Fibroblast of lung (primary cell): ENCODE results near the gene SLC38A1. TPM values are rescaled to one million over a fixed set of nuclear protein-coding genes. Genes with fewer than 3 reads are reported as not detected.

Experiments
- DNase-seq, 2 donors: peaks; one replicate each; pipeline versions ENCODE4 v3.0.0 to v3.0.0-alpha.2; 2010; ENCODE audit warnings: low read depth in 2 of 2
- H2AFZ ChIP-seq: 2 replicates; pipeline ENCODE4 v1.5.1; 2012; ENCODE audit warnings: low read length, control low read depth, inconsistent platforms
- H3K27ac ChIP-seq: 2 replicates; pipeline ENCODE4 v1.5.1; 2011; ENCODE audit warnings: low read length, control low read depth; ENCODE audit not compliant: insufficient read depth
- H3K27me3 ChIP-seq: 2 replicates; pipeline ENCODE4 v1.5.1; 2011; ENCODE audit warnings: mild to moderate bottlenecking, low read length; ENCODE audit not compliant: control insufficient read depth, insufficient read depth
- H3K36me3 ChIP-seq: 2 replicates; pipeline ENCODE4 v1.5.1; 2011; ENCODE audit warnings: low read length; ENCODE audit not compliant: control insufficient read depth, insufficient read depth
- H3K4me1 ChIP-seq: 2 replicates; pipeline ENCODE4 v1.5.1; 2011; ENCODE audit warnings: low read length; ENCODE audit not compliant: control insufficient read depth, insufficient read depth; ENCODE audit errors: extremely low read depth
- H3K4me2 ChIP-seq: 2 replicates; pipeline ENCODE4 v1.5.1; 2011; ENCODE audit warnings: low read length, control low read depth; ENCODE audit not compliant: insufficient read depth; ENCODE audit errors: extremely low read depth
- H3K4me3 ChIP-seq, 4 experiments: fragments of 200-600 bp in 1 of 4; sonication (generic) in 1 of 4; replicated peaks in 1 of 4; 2 replicates each; pipeline ENCODE4 v1.5.1; 2011 to 2016; ENCODE audit warnings: low read length in 4 of 4, low read depth in 3 of 4, mild to moderate bottlenecking in 3 of 4, control low read depth in 2 of 4, inconsistent platforms in 1 of 4, mixed read lengths in 1 of 4; ENCODE audit not compliant: insufficient read depth in 1 of 4; ENCODE audit errors: control extremely low read depth in 1 of 4
- H3K79me2 ChIP-seq: 2 replicates; pipeline ENCODE4 v1.5.1; 2012; ENCODE audit warnings: mild to moderate bottlenecking, low read length, inconsistent platforms; ENCODE audit not compliant: control insufficient read depth, insufficient read depth
- H3K9ac ChIP-seq: 2 replicates; pipeline ENCODE4 v1.5.1; 2011; ENCODE audit warnings: mild to moderate bottlenecking, low read length, control low read depth; ENCODE audit not compliant: insufficient read depth
- H3K9me3 ChIP-seq: 2 replicates; pipeline ENCODE4 v1.5.1; 2012; ENCODE audit warnings: low read depth, low read length; ENCODE audit not compliant: control insufficient read depth, insufficient read depth
- H4K20me1 ChIP-seq: 2 replicates; pipeline ENCODE4 v1.5.1; 2011; ENCODE audit warnings: low read length; ENCODE audit not compliant: control insufficient read depth, insufficient read depth; ENCODE audit errors: extremely low read depth
- EZH2 ChIP-seq: IDR thresholded peaks from 2 replicates; pipeline ENCODE4 v1.5.1; 2012; ENCODE audit warnings: low read length, control low read depth, mild to moderate bottlenecking; ENCODE audit errors: missing control alignments
- polyA plus RNA-seq, 2 donors: library from polyadenylated mRNA; depleted of rRNA in 1 of 2; stranded (reverse) in 1 of 2; unstranded in 1 of 2; fragments of >200 nt; gene quantifications; 2 replicates each; pipeline ENCODE4 v1.2.1, GENCODE V29; 2011 to 2012; ENCODE audit warnings: missing spikeins in 1 of 2
- total RNA-seq: library from RNA; depleted of rRNA; stranded (reverse); fragments of >200 nt; gene quantifications from 2 replicates; pipeline ENCODE4 v1.2.1, GENCODE V29; 2014
- TF ChIP-seq, protein P1 (sequence below), 2 donors: IDR thresholded peaks in 1 of 2; conservative IDR thresholded peaks in 1 of 2; 1 replicate in 1 of 2; 2 replicates in 1 of 2; pipeline ENCODE4 v1.5.1; 2011 to 2012; ENCODE audit warnings: low read length in 2 of 2, control low read depth in 1 of 2, inconsistent platforms in 1 of 2, low read depth in 1 of 2, mild to moderate bottlenecking in 1 of 2

SLC38A1 gene
- total and polyA plus RNA-seq, 2 donors (not counting 1 experiment from before 2014, with no cell fraction given) = 24.3 to 88.8 TPM

DNA sequence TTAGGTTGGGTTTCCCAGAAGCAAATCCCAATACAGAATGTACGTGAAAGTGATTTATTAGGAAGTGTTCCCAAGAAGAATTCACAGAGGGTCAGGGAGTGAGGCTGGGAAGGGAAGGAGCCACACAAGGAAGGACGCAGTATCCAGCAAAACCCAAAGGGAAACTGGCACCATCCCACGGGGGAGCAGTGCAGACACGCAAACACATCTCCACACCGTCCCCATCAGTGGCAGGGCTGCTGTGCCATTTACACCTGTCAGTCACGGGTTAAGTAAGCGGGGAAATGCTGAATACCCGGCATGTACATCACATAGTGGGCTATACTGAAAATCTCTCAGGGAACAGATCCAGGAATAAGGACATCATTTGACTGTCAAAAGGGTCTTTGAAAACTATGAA is 93.9 kb downstream of the SLC38A1 start:
- no peaks in the 10 kb centered on the region for H3K9me3 ChIP-seq
- H3K4me2 ChIP-seq = no peak overlapping the region
- no peak overlapping the region for H2AFZ ChIP-seq
- H3K79me2 ChIP-seq = no peaks in the 10 kb centered on the region
- H3K9ac ChIP-seq = no peak overlapping the region
- H3K4me3 ChIP-seq = no peak overlapping the region
- no peaks in the 10 kb centered on the region for H3K4me1 ChIP-seq
- DNase-seq = no peak
- H4K20me1 ChIP-seq = no peaks in the 10 kb centered on the region
- H3K27me3 ChIP-seq = no peaks in the 10 kb centered on the region
- TF ChIP-seq EZH2 = no peak
- TF ChIP-seq, protein P1, sequence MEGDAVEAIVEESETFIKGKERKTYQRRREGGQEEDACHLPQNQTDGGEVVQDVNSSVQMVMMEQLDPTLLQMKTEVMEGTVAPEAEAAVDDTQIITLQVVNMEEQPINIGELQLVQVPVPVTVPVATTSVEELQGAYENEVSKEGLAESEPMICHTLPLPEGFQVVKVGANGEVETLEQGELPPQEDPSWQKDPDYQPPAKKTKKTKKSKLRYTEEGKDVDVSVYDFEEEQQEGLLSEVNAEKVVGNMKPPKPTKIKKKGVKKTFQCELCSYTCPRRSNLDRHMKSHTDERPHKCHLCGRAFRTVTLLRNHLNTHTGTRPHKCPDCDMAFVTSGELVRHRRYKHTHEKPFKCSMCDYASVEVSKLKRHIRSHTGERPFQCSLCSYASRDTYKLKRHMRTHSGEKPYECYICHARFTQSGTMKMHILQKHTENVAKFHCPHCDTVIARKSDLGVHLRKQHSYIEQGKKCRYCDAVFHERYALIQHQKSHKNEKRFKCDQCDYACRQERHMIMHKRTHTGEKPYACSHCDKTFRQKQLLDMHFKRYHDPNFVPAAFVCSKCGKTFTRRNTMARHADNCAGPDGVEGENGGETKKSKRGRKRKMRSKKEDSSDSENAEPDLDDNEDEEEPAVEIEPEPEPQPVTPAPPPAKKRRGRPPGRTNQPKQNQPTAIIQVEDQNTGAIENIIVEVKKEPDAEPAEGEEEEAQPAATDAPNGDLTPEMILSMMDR (conservative IDR thresholded peaks at IDR 0.05 in 1 of 2, IDR thresholded peaks at IDR 0.05 in 1 of 2; ENCODE audit: low read depth in 1 of 2, low read length in 2 of 2) = no peak
- no peaks in the 10 kb centered on the region for H3K36me3 ChIP-seq
- H3K27ac ChIP-seq = no peak overlapping the region

DNA sequence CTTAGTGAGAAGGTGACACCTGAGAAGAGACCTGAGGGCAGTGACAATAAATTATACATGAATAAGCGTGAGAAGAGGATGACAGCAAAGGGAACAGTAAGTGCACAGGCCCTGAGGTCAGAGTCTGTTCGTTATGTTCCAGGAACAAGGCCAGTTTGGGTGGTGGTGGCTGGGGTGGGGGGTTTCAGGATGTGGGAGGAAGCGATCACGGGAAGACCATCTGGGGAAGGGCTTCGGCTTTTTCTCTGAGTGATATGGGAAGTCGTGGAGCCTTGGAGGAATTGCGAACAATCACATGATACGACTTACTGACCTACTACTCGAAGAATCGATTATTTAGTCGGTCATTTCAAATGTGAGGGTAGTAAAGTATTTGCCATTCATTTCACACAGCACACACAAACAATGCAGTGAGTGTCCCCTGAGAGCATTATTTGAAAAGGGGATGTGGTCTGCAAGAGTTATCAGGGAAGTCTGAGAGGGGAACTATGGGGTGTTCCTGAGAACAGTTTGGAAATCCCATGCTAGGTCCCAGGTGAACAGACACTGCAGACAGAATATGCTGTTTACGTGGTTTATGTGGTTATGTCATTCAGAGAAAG is 94.7 kb downstream of the SLC38A1 start:
- H3K4me2 ChIP-seq = no peak overlapping the region
- no peak overlapping the region for H2AFZ ChIP-seq
- no peaks in the 10 kb centered on the region for H3K4me1 ChIP-seq
- no peaks in the 10 kb centered on the region for H4K20me1 ChIP-seq
- H3K36me3 ChIP-seq = no peaks in the 10 kb centered on the region
- H3K4me3 ChIP-seq = no peak overlapping the region
- H3K27me3 ChIP-seq = no peaks in the 10 kb centered on the region
- H3K27ac ChIP-seq = no peak overlapping the region
- no peak overlapping the region for H3K9ac ChIP-seq
- TF ChIP-seq, protein P1 (conservative IDR thresholded peaks at IDR 0.05 in 1 of 2, IDR thresholded peaks at IDR 0.05 in 1 of 2; ENCODE audit: low read depth in 1 of 2, low read length in 2 of 2) = no peak
- no peak for TF ChIP-seq EZH2
- DNase-seq = no peak
- no peaks in the 10 kb centered on the region for H3K9me3 ChIP-seq
- H3K79me2 ChIP-seq = no peaks in the 10 kb centered on the region

DNA sequence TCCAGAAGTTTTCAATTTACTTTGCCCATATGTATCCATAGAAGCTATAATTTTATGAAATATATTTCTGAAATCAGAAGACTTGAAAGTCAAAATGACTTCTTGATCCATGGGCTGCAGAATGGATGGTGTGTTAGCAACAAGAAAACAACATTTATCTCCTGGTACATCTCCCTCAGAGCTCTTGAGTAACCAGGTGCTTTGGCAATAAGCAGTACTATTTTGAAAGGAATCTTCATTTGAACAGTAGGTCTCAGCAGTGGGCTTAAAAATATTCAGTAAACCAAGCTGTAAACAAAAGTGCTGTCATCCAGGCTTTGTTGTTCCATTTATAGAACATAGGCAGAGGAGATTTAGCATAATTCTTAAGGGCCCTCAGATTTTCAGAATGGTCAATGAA is 100.4 kb downstream of the SLC38A1 start:
- Histone ChIP-seq H3K9me3 (no peaks in the 10 kb centered on the region), H3K4me1 (no peaks in the 10 kb centered on the region), H3K4me3 (no peak overlapping the region), H4K20me1 (no peaks in the 10 kb centered on the region), H3K79me2 (no peaks in the 10 kb centered on the region), H3K27ac (no peak overlapping the region), H3K27me3 (peaks cover 7% of the 10 kb centered on the region), H3K4me2 (no peak overlapping the region), H3K36me3 (no peaks in the 10 kb centered on the region), H2AFZ (no peak overlapping the region), H3K9ac (no peak overlapping the region)
- DNase-seq = no peak
- TF ChIP-seq, protein P1 (conservative IDR thresholded peaks at IDR 0.05 in 1 of 2, IDR thresholded peaks at IDR 0.05 in 1 of 2; ENCODE audit: low read depth in 1 of 2, low read length in 2 of 2) = no peak
- TF ChIP-seq EZH2 = no peak
